HepG2 (cell line): ENCODE data around the gene PTMA. TPM values are rescaled to one million over a fixed set of nuclear protein-coding genes. Genes with fewer than 3 reads are reported as not detected.
A peak's percentile ranks its signal among the peaks of the same experiment; 100 is the strongest.

Experiments
- ATF1 ChIP-seq: IDR thresholded peaks from 2 replicates; pipeline ENCODE4 v1.6.1; 2016; ENCODE audit warnings: mild to moderate bottlenecking, control low read depth
- FOXC1 ChIP-seq: sonication (generic); formaldehyde crosslinking; IDR thresholded peaks from 2 replicates; pipeline ENCODE4 v1.8.0; 2022; ENCODE audit warnings: mild to moderate bottlenecking, missing genetic modification reagents, borderline replicate concordance
- GLI4 ChIP-seq: sonication (generic); formaldehyde crosslinking; IDR thresholded peaks from 2 replicates; pipeline ENCODE4 v1.5.1; 2020; ENCODE audit warnings: missing genetic modification reagents, mild to moderate bottlenecking, moderate library complexity, borderline replicate concordance
- HIVEP1 ChIP-seq: sonication (generic); formaldehyde crosslinking; IDR thresholded peaks from 2 replicates; pipeline ENCODE4 v1.4.0; 2020; ENCODE audit warnings: mild to moderate bottlenecking, missing genetic modification reagents
- HMGA1 ChIP-seq: sonication (generic); formaldehyde crosslinking; conservative IDR thresholded peaks from 2 replicates; pipeline ENCODE4 v1.4.0; 2020; ENCODE audit warnings: missing genetic modification reagents
- KLF12 ChIP-seq: sonication (generic); formaldehyde crosslinking; IDR thresholded peaks from 2 replicates; pipeline ENCODE4 v1.4.0; 2020; ENCODE audit warnings: missing genetic modification reagents, borderline replicate concordance
- NCOA1 ChIP-seq: sonication (generic); formaldehyde crosslinking; IDR thresholded peaks from 2 replicates; pipeline ENCODE4 v1.9.0; 2021; ENCODE audit warnings: missing genetic modification reagents
- NFKB2 ChIP-seq: sonication (generic); formaldehyde crosslinking; IDR thresholded peaks from 2 replicates; pipeline ENCODE4 v1.4.0; 2020; ENCODE audit warnings: missing genetic modification reagents, borderline replicate concordance
- RAD51 ChIP-seq: fragments of 450-650 bp; IDR thresholded peaks from 2 replicates; pipeline ENCODE4 v1.6.1; 2016; ENCODE audit warnings: borderline replicate concordance
- RORA ChIP-seq: sonication (generic); formaldehyde crosslinking; IDR thresholded peaks from 2 replicates; pipeline ENCODE4 v1.5.0; 2020; ENCODE audit warnings: mild to moderate bottlenecking, missing genetic modification reagents, moderate library complexity
- SALL1 ChIP-seq: sonication (generic); formaldehyde crosslinking; IDR thresholded peaks from 2 replicates; pipeline ENCODE4 v1.8.0; 2022; ENCODE audit warnings: mild to moderate bottlenecking, missing genetic modification reagents
- SMARCE1 ChIP-seq: fragments of 450-650 bp; IDR thresholded peaks from 2 replicates; pipeline ENCODE4 v1.6.1; 2017; ENCODE audit warnings: borderline replicate concordance
- SNRNP70 ChIP-seq: fragments of 200-400 bp; formaldehyde crosslinking; IDR thresholded peaks from 2 replicates; pipeline ENCODE4 v1.6.1; 2017; ENCODE audit warnings: mild to moderate bottlenecking, low read depth, low read length, moderate library complexity
- THYN1 ChIP-seq: sonication (generic); formaldehyde crosslinking; IDR thresholded peaks from 2 replicates; pipeline ENCODE4 v1.8.1; 2023; ENCODE audit warnings: low read depth, mild to moderate bottlenecking, moderate library complexity, missing genetic modification reagents, borderline replicate concordance
- XRCC5 ChIP-seq: fragments of 200-400 bp; formaldehyde crosslinking; optimal IDR thresholded peaks from 2 replicates; pipeline ENCODE3; 2017; ENCODE audit warnings: mild to moderate bottlenecking, low read length
- ZMYM4 ChIP-seq: sonication (generic); formaldehyde crosslinking; IDR thresholded peaks from 2 replicates; pipeline ENCODE4 v1.8.1; 2023; ENCODE audit warnings: mild to moderate bottlenecking, missing genetic modification reagents
- ZNF30 ChIP-seq: sonication (generic); formaldehyde crosslinking; IDR thresholded peaks from 2 replicates; pipeline ENCODE4 v1.5.0; 2020; ENCODE audit warnings: mild to moderate bottlenecking, missing genetic modification reagents
- ZNF354B ChIP-seq: sonication (generic); formaldehyde crosslinking; IDR thresholded peaks from 2 replicates; pipeline ENCODE4 v1.8.0; 2022; ENCODE audit warnings: mild to moderate bottlenecking, missing genetic modification reagents
- ZNF383 ChIP-seq: sonication (generic); formaldehyde crosslinking; IDR thresholded peaks from 2 replicates; pipeline ENCODE4 v1.4.0; 2020; ENCODE audit warnings: missing genetic modification reagents, mild to moderate bottlenecking, borderline replicate concordance
- ZNF567 ChIP-seq: sonication (generic); formaldehyde crosslinking; IDR thresholded peaks from 2 replicates; pipeline ENCODE4 v1.8.1; 2023; ENCODE audit warnings: mild to moderate bottlenecking, missing genetic modification reagents, borderline replicate concordance
- polyA plus RNA-seq, 8 experiments: library from polyadenylated mRNA; depleted of rRNA in 3 of 8; stranded (reverse) in 7 of 8; unstranded in 1 of 8; fragments of >200 nt; fragmentation: Illumina TruSeq in 4 of 8; extraction: Trizol in 4 of 8; gene quantifications; 2 replicates each; pipeline versions ENCODE4 v1.2.1 to v1.2.3, GENCODE V29; 2011 to 2016; ENCODE audit warnings: low read depth in 4 of 8, missing spikeins in 1 of 8, mixed read lengths in 1 of 8; ENCODE audit not compliant: insufficient read depth in 1 of 8
- total RNA-seq, 5 experiments: library from RNA; depleted of rRNA; stranded (reverse); fragments of >200 nt; fragmentation: Illumina TruSeq; extraction: Trizol; gene quantifications; 2 replicates each; pipeline ENCODE4 v1.2.3, GENCODE V29; 2016; ENCODE audit warnings: low read depth in 1 of 5
- TF ChIP-seq, protein P1 (sequence below): sonication (generic); formaldehyde crosslinking; IDR thresholded peaks from 2 replicates; pipeline ENCODE4 v1.4.0; 2020; ENCODE audit warnings: missing genetic modification reagents
- TF ChIP-seq, protein P2 (sequence below): IDR thresholded peaks from 2 replicates; pipeline ENCODE4 v1.6.1; 2018; ENCODE audit warnings: missing genetic modification reagents
- TF ChIP-seq, protein P3 (sequence below), 2 experiments: fragments of 450-650 bp in 1 of 2; sonication (generic) in 1 of 2; formaldehyde crosslinking; IDR thresholded peaks; 2 replicates each; pipeline versions ENCODE4 v1.5.0 to v1.8.0; 2020 to 2022; ENCODE audit warnings: mild to moderate bottlenecking in 1 of 2, missing genetic modification reagents in 1 of 2
- TF ChIP-seq, protein P4 (sequence below): sonication (generic); formaldehyde crosslinking; IDR thresholded peaks from 2 replicates; pipeline ENCODE4 v1.5.0; 2020; ENCODE audit warnings: missing genetic modification reagents, mild to moderate bottlenecking, borderline replicate concordance
- TF ChIP-seq, protein P5 (sequence below): sonication (generic); formaldehyde crosslinking; IDR thresholded peaks from 2 replicates; pipeline ENCODE4 v1.5.0; 2020; ENCODE audit warnings: missing genetic modification reagents

The PTMA gene
- total and polyA plus RNA-seq, 2 of the 13 experiments (the other 11 are each of a cell fraction or from before 2014, with no cell fraction given): 190 to 1,086 TPM

DNA sequence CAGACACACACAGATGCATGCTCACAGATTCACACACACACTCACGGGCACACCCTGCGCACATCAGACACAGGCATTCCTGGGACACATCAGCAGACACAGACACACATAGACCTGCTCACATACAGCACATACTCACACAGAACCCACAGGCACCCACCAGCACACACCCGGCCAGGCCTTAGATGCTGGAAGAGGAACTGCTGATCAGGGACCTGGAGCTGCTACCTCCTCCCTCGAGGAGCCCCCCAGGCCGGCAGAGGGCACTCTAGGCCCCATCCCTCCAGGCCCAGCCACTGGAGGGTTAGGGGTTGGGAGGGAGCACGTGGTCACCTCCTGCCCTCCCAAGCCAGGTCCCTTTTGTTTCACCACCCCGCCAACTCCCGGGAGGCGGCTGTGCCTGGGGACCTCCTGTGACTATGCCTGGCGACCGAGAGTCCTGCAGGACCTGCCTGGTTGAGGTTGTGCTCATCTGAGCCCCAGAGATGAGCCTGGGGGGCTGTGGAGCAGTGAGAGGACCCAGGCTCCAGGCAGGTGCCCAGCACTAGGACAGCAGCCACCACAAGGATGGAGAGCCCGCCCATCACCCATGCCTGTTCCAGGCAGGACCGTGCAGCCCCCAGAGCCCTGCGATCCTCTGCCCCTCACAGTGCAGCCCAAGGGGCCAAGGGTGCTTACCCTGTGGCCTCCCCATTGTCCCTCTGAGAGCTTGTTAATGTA lies 21.0 kb upstream of the PTMA start (continued):
- TF ChIP-seq, protein P1, sequence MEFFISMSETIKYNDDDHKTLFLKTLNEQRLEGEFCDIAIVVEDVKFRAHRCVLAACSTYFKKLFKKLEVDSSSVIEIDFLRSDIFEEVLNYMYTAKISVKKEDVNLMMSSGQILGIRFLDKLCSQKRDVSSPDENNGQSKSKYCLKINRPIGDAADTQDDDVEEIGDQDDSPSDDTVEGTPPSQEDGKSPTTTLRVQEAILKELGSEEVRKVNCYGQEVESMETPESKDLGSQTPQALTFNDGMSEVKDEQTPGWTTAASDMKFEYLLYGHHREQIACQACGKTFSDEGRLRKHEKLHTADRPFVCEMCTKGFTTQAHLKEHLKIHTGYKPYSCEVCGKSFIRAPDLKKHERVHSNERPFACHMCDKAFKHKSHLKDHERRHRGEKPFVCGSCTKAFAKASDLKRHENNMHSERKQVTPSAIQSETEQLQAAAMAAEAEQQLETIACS (CRISPR knock-in tag): peak; percentile 38; the same call in 1 of the 2 replicates
- TF ChIP-seq KLF12 (CRISPR knock-in tag) (no peak), HIVEP1 (0 out of 2 replicates have a peak, but pooled peaks have one; percentile 19), SNRNP70 (no peak), SALL1 (peak; percentile 91), ATF1 (no peak), NCOA1 (CRISPR knock-in tag) (0 out of 2 replicates have a peak, but pooled peaks have one; percentile 60), FOXC1 (peak; percentile 96), RAD51 (peak; percentile 27; the same call in 1 of the 2 replicates), HMGA1 (CRISPR knock-in tag) (no peak), RORA (CRISPR knock-in tag) (no peak), ZNF567 (CRISPR knock-in tag) (peak; percentile 14), GLI4 (CRISPR knock-in tag) (peak; percentile 74; the same call in 1 of the 2 replicates), ZNF30 (CRISPR knock-in tag) (no peak), XRCC5 (peak; percentile 98), SMARCE1 (no peak), ZMYM4 (CRISPR knock-in tag) (peak; percentile 96), ZNF354B (CRISPR knock-in tag) (no peak), NFKB2 (CRISPR knock-in tag) (peak; percentile 74; the same call in 1 of the 2 replicates), THYN1 (CRISPR knock-in tag) (no peak), ZNF383 (CRISPR knock-in tag) (0 out of 2 replicates have a peak, but pooled peaks have one; percentile 20)
- TF ChIP-seq, protein P2, sequence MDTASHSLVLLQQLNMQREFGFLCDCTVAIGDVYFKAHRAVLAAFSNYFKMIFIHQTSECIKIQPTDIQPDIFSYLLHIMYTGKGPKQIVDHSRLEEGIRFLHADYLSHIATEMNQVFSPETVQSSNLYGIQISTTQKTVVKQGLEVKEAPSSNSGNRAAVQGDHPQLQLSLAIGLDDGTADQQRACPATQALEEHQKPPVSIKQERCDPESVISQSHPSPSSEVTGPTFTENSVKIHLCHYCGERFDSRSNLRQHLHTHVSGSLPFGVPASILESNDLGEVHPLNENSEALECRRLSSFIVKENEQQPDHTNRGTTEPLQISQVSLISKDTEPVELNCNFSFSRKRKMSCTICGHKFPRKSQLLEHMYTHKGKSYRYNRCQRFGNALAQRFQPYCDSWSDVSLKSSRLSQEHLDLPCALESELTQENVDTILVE: peak; percentile 82; the same call in 1 of the 2 replicates
- TF ChIP-seq, protein P3, sequence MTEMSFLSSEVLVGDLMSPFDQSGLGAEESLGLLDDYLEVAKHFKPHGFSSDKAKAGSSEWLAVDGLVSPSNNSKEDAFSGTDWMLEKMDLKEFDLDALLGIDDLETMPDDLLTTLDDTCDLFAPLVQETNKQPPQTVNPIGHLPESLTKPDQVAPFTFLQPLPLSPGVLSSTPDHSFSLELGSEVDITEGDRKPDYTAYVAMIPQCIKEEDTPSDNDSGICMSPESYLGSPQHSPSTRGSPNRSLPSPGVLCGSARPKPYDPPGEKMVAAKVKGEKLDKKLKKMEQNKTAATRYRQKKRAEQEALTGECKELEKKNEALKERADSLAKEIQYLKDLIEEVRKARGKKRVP (CRISPR knock-in tag; IDR thresholded peaks at IDR 0.05): peak in 1 of 2 experiments; percentile 58; a peak in 1 of 4 replicates
- TF ChIP-seq, protein P4, sequence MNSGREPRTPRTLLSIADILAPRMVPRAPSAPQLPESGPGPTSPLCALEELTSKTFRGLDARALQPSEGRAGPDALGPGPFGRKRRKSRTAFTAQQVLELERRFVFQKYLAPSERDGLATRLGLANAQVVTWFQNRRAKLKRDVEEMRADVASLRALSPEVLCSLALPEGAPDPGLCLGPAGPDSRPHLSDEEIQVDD (CRISPR knock-in tag): no peak
- TF ChIP-seq, protein P5, sequence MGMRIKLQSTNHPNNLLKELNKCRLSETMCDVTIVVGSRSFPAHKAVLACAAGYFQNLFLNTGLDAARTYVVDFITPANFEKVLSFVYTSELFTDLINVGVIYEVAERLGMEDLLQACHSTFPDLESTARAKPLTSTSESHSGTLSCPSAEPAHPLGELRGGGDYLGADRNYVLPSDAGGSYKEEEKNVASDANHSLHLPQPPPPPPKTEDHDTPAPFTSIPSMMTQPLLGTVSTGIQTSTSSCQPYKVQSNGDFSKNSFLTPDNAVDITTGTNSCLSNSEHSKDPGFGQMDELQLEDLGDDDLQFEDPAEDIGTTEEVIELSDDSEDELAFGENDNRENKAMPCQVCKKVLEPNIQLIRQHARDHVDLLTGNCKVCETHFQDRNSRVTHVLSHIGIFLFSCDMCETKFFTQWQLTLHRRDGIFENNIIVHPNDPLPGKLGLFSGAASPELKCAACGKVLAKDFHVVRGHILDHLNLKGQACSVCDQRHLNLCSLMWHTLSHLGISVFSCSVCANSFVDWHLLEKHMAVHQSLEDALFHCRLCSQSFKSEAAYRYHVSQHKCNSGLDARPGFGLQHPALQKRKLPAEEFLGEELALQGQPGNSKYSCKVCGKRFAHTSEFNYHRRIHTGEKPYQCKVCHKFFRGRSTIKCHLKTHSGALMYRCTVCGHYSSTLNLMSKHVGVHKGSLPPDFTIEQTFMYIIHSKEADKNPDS (CRISPR knock-in tag): peak; percentile 55; the same call in 1 of the 2 replicates
